A673 (cell line): Measurements from ENCODE around the gene ADGRB2. TPM values are rescaled to one million over a fixed set of nuclear protein-coding genes. Genes with fewer than 3 reads are reported as not detected.

ENCODE experiments used
- BruUV-seq: library from RNA; stranded (reverse); fragments of 400-500 nt; replicated peaks from 2 replicates; lab custom pipeline; 2021; lab: Mats Ljungman, UMichigan
- CTCF ChIA-PET: fragments of 300-600 bp; sonication (Branson Sonifier 250); formaldehyde crosslinking; loops from one replicate; lab custom pipeline; 2022; ENCODE audit warnings: antibody characterized with exemption; lab: Charles Lee
- POLR2A ChIA-PET: fragments of 300-600 bp; sonication (Branson Sonifier 250); formaldehyde crosslinking; loops from one replicate; lab custom pipeline; 2022; ENCODE audit warnings: antibody characterized with exemption; ENCODE audit not compliant: low non-redundant PET; lab: Charles Lee
- DNase-seq: peaks from one replicate; pipeline ENCODE4 v3.0.0-alpha.2; 2015; ENCODE audit warnings: low spot score
- H3K27ac ChIP-seq: fragments of 200-600 bp; sonication (generic); 2 replicates; pipeline ENCODE4 v1.5.1; 2016; ENCODE audit warnings: mixed run types, low read depth, mild to moderate bottlenecking, mixed read lengths, antibody characterized with exemption, low read length; ENCODE audit not compliant: poor library complexity, severe bottlenecking
- H3K27me3 ChIP-seq: fragments of 200-600 bp; sonication (generic); replicated peaks from 2 replicates; pipeline ENCODE4 v1.6.1; 2017; ENCODE audit warnings: mixed run types, low read depth, mild to moderate bottlenecking, mixed read lengths, antibody characterized with exemption, low read length; ENCODE audit not compliant: insufficient read depth, poor library complexity
- H3K36me3 ChIP-seq: fragments of 200-600 bp; sonication (generic); 2 replicates; pipeline ENCODE4 v1.6.1; 2016; ENCODE audit warnings: mixed run types, mild to moderate bottlenecking, mixed read lengths, antibody characterized with exemption, low read length; ENCODE audit not compliant: insufficient read depth, poor library complexity, severe bottlenecking
- H3K4me1 ChIP-seq: fragments of 200-600 bp; sonication (generic); 2 replicates; pipeline ENCODE4 v1.6.1; 2017; ENCODE audit warnings: mixed run types, mild to moderate bottlenecking, mixed read lengths, antibody characterized with exemption, low read length; ENCODE audit not compliant: insufficient read depth, poor library complexity, severe bottlenecking
- H3K4me3 ChIP-seq: fragments of 200-600 bp; sonication (generic); 2 replicates; pipeline ENCODE4 v1.5.1; 2016; ENCODE audit warnings: low read depth, mixed run types, mild to moderate bottlenecking, mixed read lengths, low read length; ENCODE audit not compliant: poor library complexity, severe bottlenecking
- H3K9me3 ChIP-seq: fragments of 200-600 bp; sonication (generic); 2 replicates; pipeline ENCODE4 v1.6.1; 2016; ENCODE audit warnings: mixed run types, low read depth, mild to moderate bottlenecking, mixed read lengths, antibody characterized with exemption, low read length; ENCODE audit not compliant: poor library complexity, severe bottlenecking
- EZH2 ChIP-seq: fragments of 200-600 bp; sonication (generic); IDR thresholded peaks from 2 replicates; pipeline ENCODE4 v1.6.1; 2017; ENCODE audit warnings: borderline replicate concordance, low read depth, mild to moderate bottlenecking, mixed read lengths, antibody characterized with exemption, low read length; ENCODE audit not compliant: poor library complexity, severe bottlenecking
- intact Hi-C: fragments of 100-400 bp; cut with micrococcal nuclease; formaldehyde crosslinking; loops from one replicate; pipeline ENCODE4 v1.10.0; 2022; ENCODE audit not compliant: unreplicated experiment
- total RNA-seq: library from RNA; stranded (reverse); gene quantifications from 2 replicates; pipeline ENCODE4 v1.2.3, GENCODE V29; 2021
- TF ChIP-seq, protein P1 (sequence below): fragments of 300-800, 200-600 bp; sonication (generic); conservative IDR thresholded peaks from 2 replicates; pipeline ENCODE4 v1.5.1; 2017; ENCODE audit warnings: low read depth, mild to moderate bottlenecking, antibody characterized with exemption, low read length, moderate library complexity, mixed read lengths

The ADGRB2 gene
- total RNA-seq, 1 experiment from 2014 or later = 5.9 TPM

DNA sequence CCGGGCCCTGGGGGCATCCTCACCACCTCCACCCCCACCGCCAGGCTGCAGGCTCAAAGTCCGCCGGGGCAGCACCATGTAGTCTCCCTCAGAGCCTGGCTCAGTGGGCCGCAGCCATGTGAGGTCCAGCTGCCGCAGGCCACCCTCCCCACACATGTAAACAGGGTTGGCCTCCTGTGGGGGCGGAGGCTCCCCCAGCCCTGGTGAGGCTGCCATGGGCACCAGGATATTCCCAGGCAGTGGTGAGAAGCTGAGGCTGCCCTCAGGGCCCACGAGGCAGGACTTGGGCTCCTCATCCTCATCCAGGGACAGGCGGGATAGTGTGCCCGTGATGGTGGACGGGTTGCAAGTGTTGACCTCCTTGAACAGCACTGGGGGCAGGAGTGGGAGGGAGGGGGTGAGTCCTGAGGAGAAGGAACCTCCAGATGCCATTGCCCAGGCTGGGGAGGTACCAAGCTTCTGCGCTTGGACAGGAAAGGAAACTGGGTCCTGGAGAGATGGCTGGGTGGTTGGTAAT is 33.0 kb downstream of the ADGRB2 start:
- no peak overlapping the region for H3K4me3 ChIP-seq
- DNase-seq = no peak
- no peaks in the 10 kb centered on the region for H3K36me3 ChIP-seq
- ChIA-PET POLR2A (no interaction called here), CTCF (no interaction called here)
- no peaks in the 10 kb centered on the region for H3K9me3 ChIP-seq
- intact Hi-C loops = no loop called here
- TF ChIP-seq, protein P1, sequence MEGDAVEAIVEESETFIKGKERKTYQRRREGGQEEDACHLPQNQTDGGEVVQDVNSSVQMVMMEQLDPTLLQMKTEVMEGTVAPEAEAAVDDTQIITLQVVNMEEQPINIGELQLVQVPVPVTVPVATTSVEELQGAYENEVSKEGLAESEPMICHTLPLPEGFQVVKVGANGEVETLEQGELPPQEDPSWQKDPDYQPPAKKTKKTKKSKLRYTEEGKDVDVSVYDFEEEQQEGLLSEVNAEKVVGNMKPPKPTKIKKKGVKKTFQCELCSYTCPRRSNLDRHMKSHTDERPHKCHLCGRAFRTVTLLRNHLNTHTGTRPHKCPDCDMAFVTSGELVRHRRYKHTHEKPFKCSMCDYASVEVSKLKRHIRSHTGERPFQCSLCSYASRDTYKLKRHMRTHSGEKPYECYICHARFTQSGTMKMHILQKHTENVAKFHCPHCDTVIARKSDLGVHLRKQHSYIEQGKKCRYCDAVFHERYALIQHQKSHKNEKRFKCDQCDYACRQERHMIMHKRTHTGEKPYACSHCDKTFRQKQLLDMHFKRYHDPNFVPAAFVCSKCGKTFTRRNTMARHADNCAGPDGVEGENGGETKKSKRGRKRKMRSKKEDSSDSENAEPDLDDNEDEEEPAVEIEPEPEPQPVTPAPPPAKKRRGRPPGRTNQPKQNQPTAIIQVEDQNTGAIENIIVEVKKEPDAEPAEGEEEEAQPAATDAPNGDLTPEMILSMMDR = no peak
- no peak for TF ChIP-seq EZH2
- no peak overlapping the region for H3K27ac ChIP-seq
- peaks cover under 1% of the 10 kb centered on the region for H3K4me1 ChIP-seq
- H3K27me3 ChIP-seq = no peaks in the 10 kb centered on the region
- BruUV-seq = no TSS peak

DNA sequence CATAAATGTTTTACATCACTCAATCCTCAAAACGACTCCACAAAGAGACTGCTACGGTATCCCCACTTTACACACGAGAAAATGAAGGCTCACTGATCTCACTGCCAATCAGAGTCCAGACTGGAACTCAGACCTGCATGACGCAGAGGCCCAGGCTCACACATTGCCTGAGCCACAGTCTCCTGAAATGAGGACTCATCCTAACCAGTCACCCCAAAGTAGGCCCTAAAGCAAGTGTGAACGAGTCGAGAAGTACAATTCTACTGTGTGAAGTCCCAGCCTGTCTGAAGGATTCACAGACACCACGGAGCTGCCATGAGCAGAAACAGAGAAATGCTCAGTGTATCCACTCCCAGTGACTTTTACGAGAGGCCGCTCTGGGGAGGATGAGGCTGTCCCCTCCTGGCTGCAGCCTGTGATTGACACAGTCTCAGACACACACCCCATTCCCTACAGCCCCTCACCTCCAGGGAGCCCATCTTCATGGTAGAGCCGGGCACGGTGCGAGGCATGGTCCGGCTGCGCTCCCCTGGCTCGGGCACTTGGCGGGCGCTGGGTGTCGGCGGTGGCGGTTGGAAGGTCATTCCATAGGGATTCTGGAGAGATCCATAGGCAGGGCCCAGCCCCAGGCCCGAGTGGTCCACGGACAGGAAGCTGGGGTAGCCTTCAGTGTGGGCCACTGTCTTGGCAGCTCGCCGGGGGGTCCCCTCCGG is 33.6 kb downstream of the ADGRB2 start:
- Histone ChIP-seq H3K27me3 (no peaks in the 10 kb centered on the region), H3K4me1 (no peaks in the 10 kb centered on the region), H3K36me3 (no peaks in the 10 kb centered on the region), H3K9me3 (no peaks in the 10 kb centered on the region), H3K4me3 (no peak overlapping the region), H3K27ac (no peak overlapping the region)
- ChIA-PET POLR2A (no interaction called here), CTCF (no interaction called here)
- BruUV-seq = no TSS peak
- TF ChIP-seq, protein P1 = no peak
- DNase-seq = no peak
- intact Hi-C loops = no loop called here

DNA sequence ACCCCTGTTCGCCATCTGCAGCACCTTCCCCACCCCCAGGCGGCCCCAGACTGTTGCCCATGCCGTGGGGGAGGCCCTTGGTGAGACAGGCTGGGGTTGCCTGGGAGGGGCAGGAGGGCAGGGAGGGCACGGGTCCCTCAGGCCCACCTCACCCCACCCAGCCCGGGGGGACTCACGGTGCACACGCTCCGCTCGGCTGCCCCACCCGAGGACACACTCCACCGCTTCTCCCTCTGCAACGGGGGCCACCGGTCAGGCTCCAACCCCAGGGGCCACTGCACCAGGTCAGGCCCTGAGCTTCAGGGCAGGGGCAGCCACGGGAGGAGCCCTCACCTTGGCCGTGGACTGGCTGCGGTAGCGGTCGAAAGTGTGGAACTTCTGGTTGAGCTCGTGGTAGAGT is 36.3 kb downstream of the ADGRB2 start:
- Histone ChIP-seq H3K36me3 (no peaks in the 10 kb centered on the region), H3K27ac (no peak overlapping the region), H3K27me3 (no peaks in the 10 kb centered on the region), H3K4me3 (no peak overlapping the region), H3K9me3 (no peaks in the 10 kb centered on the region), H3K4me1 (no peaks in the 10 kb centered on the region)
- TF ChIP-seq, protein P1 = no peak
- TF ChIP-seq EZH2 = no peak
- BruUV-seq = no TSS peak
- no peak for DNase-seq
- CTCF ChIA-PET = no interaction called here
- intact Hi-C loops = no loop called here
- POLR2A ChIA-PET = no interaction called here
